ENCODE results near the gene GPR37L1.

Gene GPR37L1

GRCh38 chr1:202129453-202130296, 7.0 kb downstream of the GPR37L1 start:
- TF ChIP-seq ZFX (IDR thresholded peaks at IDR 0.05; ENCODE audit: borderline replicate concordance): no peak
- TF ChIP-seq CTCF (IDR thresholded peaks at IDR 0.05): no peak
- H3K27ac ChIP-seq: no peak overlapping the region

- TF ChIP-seq CTCF (IDR thresholded peaks at IDR 0.05) (no peak), ZFX (IDR thresholded peaks at IDR 0.05; ENCODE audit: borderline replicate concordance) (no peak)
- no peak overlapping the region for H3K27ac ChIP-seq
These were observed 7.6 kb downstream of the GPR37L1 start for GRCh38 chr1:202130297-202130721.

GRCh38 chr1:202130816-202131522, 8.3 kb downstream of the GPR37L1 start:
- H3K27ac ChIP-seq: no peak overlapping the region
- TF ChIP-seq CTCF (IDR thresholded peaks at IDR 0.05): no peak
- no peak for TF ChIP-seq ZFX (IDR thresholded peaks at IDR 0.05; ENCODE audit: borderline replicate concordance)

- H3K27ac ChIP-seq: peak overlapping the region; percentile 23; the same call in 1 of the 2 replicates
- TF ChIP-seq ZFX (IDR thresholded peaks at IDR 0.05; ENCODE audit: borderline replicate concordance) (no peak), CTCF (IDR thresholded peaks at IDR 0.05) (no peak)
These were observed 9.5 kb downstream of the GPR37L1 start for GRCh38 chr1:202131956-202132821.

GRCh38 chr1:202133001-202133400, 10.3 kb downstream of the GPR37L1 start:
- TF ChIP-seq CTCF (IDR thresholded peaks at IDR 0.05) (no peak), ZFX (IDR thresholded peaks at IDR 0.05; ENCODE audit: borderline replicate concordance) (no peak)
- peak overlapping the region; percentile 23; the same call in 1 of the 2 replicates for H3K27ac ChIP-seq

GRCh38 chr1:202133496-202133895, 10.8 kb downstream of the GPR37L1 start:
- H3K27ac ChIP-seq: no peak overlapping the region
- no peak for TF ChIP-seq ZFX (IDR thresholded peaks at IDR 0.05; ENCODE audit: borderline replicate concordance)
- no peak for TF ChIP-seq CTCF (IDR thresholded peaks at IDR 0.05)

Data from 22Rv1 (cell line).